GM21526 (cell line): ENCODE results near the gene SYNJ2.

Experiments
- ATAC-seq: cut with Tn5 transposase; IDR thresholded peaks from one replicate; pipeline ENCODE4 v1.9.1; 2021; ENCODE audit warnings: moderate library complexity; ENCODE audit not compliant: unreplicated experiment, low FRiP score

Gene SYNJ2

GRCh38 chr6:158010591-158011477 lies 29.2 kb downstream of the SYNJ2 start:
- no peak for ATAC-seq

GRCh38 chr6:158011478-158011920 lies 29.8 kb downstream of the SYNJ2 start:
- ATAC-seq = no peak

GRCh38 chr6:158011980-158012566 lies 30.4 kb downstream of the SYNJ2 start:
- no peak for ATAC-seq

- ATAC-seq = no peak
These were observed 32.3 kb downstream of the SYNJ2 start for GRCh38 chr6:158013904-158014504.

- ATAC-seq = no peak
These were observed 33.0 kb downstream of the SYNJ2 start for GRCh38 chr6:158014505-158015187.

- ATAC-seq = no peak
These were observed 33.5 kb downstream of the SYNJ2 start for GRCh38 chr6:158015188-158015506.

GRCh38 chr6:158016571-158017383 lies 35.1 kb downstream of the SYNJ2 start:
- no peak for ATAC-seq

GRCh38 chr6:158017621-158018040 lies 36.0 kb downstream of the SYNJ2 start:
- no peak for ATAC-seq

GRCh38 chr6:158018041-158018771 lies 36.5 kb downstream of the SYNJ2 start:
- no peak for ATAC-seq

GRCh38 chr6:158018851-158019361 lies 37.2 kb downstream of the SYNJ2 start:
- no peak for ATAC-seq

GRCh38 chr6:158019416-158019815 lies 37.8 kb downstream of the SYNJ2 start:
- no peak for ATAC-seq

- ATAC-seq = no peak
These were observed 38.6 kb downstream of the SYNJ2 start for GRCh38 chr6:158020272-158020711.

GRCh38 chr6:158020811-158021210 lies 39.1 kb downstream of the SYNJ2 start:
- no peak for ATAC-seq

GRCh38 chr6:158021376-158021775 lies 39.7 kb downstream of the SYNJ2 start:
- ATAC-seq = no peak

- no peak for ATAC-seq
These were observed 40.4 kb downstream of the SYNJ2 start for GRCh38 chr6:158021814-158022748.

- ATAC-seq = no peak
These were observed 41.3 kb downstream of the SYNJ2 start for GRCh38 chr6:158022749-158023596.

- ATAC-seq = no peak
These were observed 41.9 kb downstream of the SYNJ2 start for GRCh38 chr6:158023597-158023939.
